ENCODE results near the gene ATG13. TPM values are rescaled to one million over a fixed set of nuclear protein-coding genes. Genes with fewer than 3 reads are reported as not detected.
A peak's percentile ranks its signal among the peaks of the same experiment; 100 is the strongest.

The ATG13 gene
- total and polyA plus RNA-seq, 2 experiments from 2014 or later, result 32.9 to 71.1 TPM

- Histone ChIP-seq H3K36me3 (ENCODE audit: insufficient read depth) (0 out of 2 replicates have a peak, but pooled peaks cover under 1% of the 10 kb centered on the region), H3K27ac (ENCODE audit: low read depth) (peak overlapping the region; percentile 86), H4K20me1 (replicated peaks; ENCODE audit: insufficient read depth) (no peaks in the 10 kb centered on the region), H3K4me3 (no peak overlapping the region), H3K27me3 (ENCODE audit: insufficient read depth) (no peaks in the 10 kb centered on the region), H3F3A (replicated peaks; ENCODE audit: low read depth) (peaks cover 3% of the 10 kb centered on the region; the same call in 1 of the 2 replicates), H3K4me1 (ENCODE audit: insufficient read depth) (peaks cover 19% of the 10 kb centered on the region), H3K4me2 (no peak overlapping the region), H3K79me2 (replicated peaks; ENCODE audit: insufficient read depth) (no peaks in the 10 kb centered on the region), H3K9me2 (ENCODE audit: insufficient read depth) (no peaks in the 10 kb centered on the region), H2AFZ (no peak overlapping the region)
- peaks cover 20% of the 10 kb centered on the region for H3K4me1 Mint-ChIP-seq
- H3K27ac Mint-ChIP-seq, result no peak overlapping the region
- ATAC-seq (no peak), DNase-seq (ENCODE audit: low spot score) (no peak)
- peaks cover 22% of the 10 kb centered on the region for H3K36me3 Mint-ChIP-seq (ENCODE audit: low read depth)
- no peak overlapping the region for H3K4me3 Mint-ChIP-seq
- peaks cover 8% of the 10 kb centered on the region for H3K27me3 Mint-ChIP-seq (ENCODE audit: insufficient read depth, low read depth, poor library complexity)
- H3K9me3 Mint-ChIP-seq, result no peaks in the 10 kb centered on the region
- no peak for TF ChIP-seq CREB1 (CRISPR knock-in tag; IDR thresholded peaks at IDR 0.05; ENCODE audit: low read depth)
- TF ChIP-seq, protein P1, sequence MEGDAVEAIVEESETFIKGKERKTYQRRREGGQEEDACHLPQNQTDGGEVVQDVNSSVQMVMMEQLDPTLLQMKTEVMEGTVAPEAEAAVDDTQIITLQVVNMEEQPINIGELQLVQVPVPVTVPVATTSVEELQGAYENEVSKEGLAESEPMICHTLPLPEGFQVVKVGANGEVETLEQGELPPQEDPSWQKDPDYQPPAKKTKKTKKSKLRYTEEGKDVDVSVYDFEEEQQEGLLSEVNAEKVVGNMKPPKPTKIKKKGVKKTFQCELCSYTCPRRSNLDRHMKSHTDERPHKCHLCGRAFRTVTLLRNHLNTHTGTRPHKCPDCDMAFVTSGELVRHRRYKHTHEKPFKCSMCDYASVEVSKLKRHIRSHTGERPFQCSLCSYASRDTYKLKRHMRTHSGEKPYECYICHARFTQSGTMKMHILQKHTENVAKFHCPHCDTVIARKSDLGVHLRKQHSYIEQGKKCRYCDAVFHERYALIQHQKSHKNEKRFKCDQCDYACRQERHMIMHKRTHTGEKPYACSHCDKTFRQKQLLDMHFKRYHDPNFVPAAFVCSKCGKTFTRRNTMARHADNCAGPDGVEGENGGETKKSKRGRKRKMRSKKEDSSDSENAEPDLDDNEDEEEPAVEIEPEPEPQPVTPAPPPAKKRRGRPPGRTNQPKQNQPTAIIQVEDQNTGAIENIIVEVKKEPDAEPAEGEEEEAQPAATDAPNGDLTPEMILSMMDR (conservative IDR thresholded peaks at IDR 0.05; ENCODE audit: low read depth in 2 of 2), result no peak
Measured at GRCh38 chr11:46675949-46676348, 58.6 kb downstream of the ATG13 start.

GRCh38 chr11:46676436-46677158 lies 59.2 kb downstream of the ATG13 start:
- H4K20me1 ChIP-seq (replicated peaks; ENCODE audit: insufficient read depth), result no peaks in the 10 kb centered on the region
- no peaks in the 10 kb centered on the region for H3K79me2 ChIP-seq (replicated peaks; ENCODE audit: insufficient read depth)
- no peak overlapping the region for H2AFZ ChIP-seq
- 0 out of 2 replicates have a peak overlapping the region, but pooled peaks have one; percentile 50 for H3K27ac Mint-ChIP-seq
- no peak overlapping the region for H3K4me3 ChIP-seq
- no peak overlapping the region; the same call in 2 of the 3 replicates for H3K4me3 Mint-ChIP-seq
- no peak for TF ChIP-seq ZNF331 (CRISPR knock-in tag; IDR thresholded peaks at IDR 0.05; ENCODE audit: low read depth)
- no peak for TF ChIP-seq EZH2phosphoT487 (IDR thresholded peaks at IDR 0.05; ENCODE audit: unreplicated experiment)
- TF ChIP-seq REST (IDR thresholded peaks at IDR 0.05; ENCODE audit: unreplicated experiment), result no peak
- no peaks in the 10 kb centered on the region for H3K9me3 Mint-ChIP-seq
- no peaks in the 10 kb centered on the region; the same call in 1 of the 2 replicates for H3F3A ChIP-seq (replicated peaks; ENCODE audit: low read depth)
- H3K27me3 Mint-ChIP-seq (ENCODE audit: insufficient read depth, low read depth, poor library complexity), result peaks cover 8% of the 10 kb centered on the region
- H3K4me1 ChIP-seq (ENCODE audit: insufficient read depth), result peaks cover 19% of the 10 kb centered on the region
- peaks cover 20% of the 10 kb centered on the region for H3K4me1 Mint-ChIP-seq
- H3K36me3 ChIP-seq (ENCODE audit: insufficient read depth), result no peaks in the 10 kb centered on the region
- peaks cover 17% of the 10 kb centered on the region for H3K36me3 Mint-ChIP-seq (ENCODE audit: low read depth)
- no peak for ATAC-seq
- H3K27me3 ChIP-seq (ENCODE audit: insufficient read depth), result no peaks in the 10 kb centered on the region
- no peak overlapping the region for H3K4me2 ChIP-seq
- DNase-seq (ENCODE audit: low spot score), result no peak
- H3K27ac ChIP-seq (ENCODE audit: low read depth), result 0 out of 2 replicates have a peak overlapping the region, but pooled peaks have one; percentile 69
- no peaks in the 10 kb centered on the region for H3K9me2 ChIP-seq (ENCODE audit: insufficient read depth)
